Fibroblast of peridontal ligament (primary cell): ENCODE data around the gene ASCL2.
"Not testable (repeated sequence)": the region's sequence is repeated elsewhere in the genome, so short reads cannot be mapped to it uniquely, and the experiment has no call there.

Source experiments
- DNase-seq: peaks from one replicate; pipeline ENCODE4 v3.0.0-alpha.2; 2010; ENCODE audit errors: extremely low read depth

ASCL2 gene

GRCh38 chr11:2298131-2298794 lies 27.9 kb upstream of the ASCL2 start:
- DNase-seq = no peak

DNA sequence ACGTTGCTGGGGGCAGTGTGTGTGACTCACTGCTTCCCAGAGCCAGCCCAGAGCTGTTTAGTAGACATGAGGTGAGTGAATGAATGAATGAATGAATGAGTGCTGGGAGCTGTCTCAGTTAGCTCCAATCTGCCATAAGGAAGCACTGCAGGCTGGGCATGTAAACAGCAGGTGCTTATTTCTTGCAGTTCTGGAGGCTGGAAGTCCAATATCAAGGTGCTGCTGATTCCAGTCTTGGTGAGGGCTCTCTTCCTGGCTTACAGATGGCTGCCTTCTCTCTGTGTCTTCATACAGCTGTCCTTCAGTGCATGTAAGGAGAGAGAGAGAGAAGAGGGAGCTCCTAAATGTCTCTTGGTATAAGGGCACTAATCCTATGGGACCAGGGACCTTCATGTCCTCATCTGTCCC lies 27.2 kb upstream of the ASCL2 start:
- DNase-seq = no peak

DNA sequence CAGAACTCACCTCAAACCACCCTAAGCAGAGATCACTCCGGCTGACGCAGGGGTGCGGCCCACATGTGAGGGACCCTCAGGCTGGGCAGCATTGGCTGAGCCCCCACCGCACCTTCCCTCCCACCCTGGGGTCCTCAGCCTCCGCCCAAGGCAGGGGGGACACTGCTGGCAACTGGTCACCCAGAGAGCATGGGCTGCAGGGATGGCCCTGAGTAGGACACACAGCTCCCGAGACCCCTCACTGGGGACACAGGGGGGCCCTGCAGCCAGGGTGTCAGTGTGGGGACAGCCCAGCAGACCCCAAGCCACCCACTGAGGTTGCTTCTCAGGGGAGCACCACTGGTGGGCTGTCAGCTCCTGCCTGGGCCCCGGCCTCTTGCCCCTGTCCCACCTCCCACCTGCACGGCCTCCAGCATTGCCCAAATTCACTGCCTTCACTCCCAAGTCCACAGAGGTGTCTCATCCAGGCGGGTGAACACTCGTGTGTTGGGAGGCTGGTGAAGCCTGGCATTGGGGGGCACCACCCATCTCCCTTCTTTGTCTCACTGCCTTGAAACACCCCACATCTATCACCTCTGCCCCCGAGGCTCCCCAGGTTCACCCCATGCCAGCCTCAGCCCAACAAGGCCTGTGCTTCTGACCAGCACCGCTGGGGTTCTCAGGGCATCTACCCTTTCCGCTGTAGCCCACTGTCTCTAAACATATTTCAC lies 26.7 kb upstream of the ASCL2 start:
- DNase-seq = no peak

GRCh38 chr11:2295971-2296912 lies 25.9 kb upstream of the ASCL2 start:
- DNase-seq = no peak

DNA sequence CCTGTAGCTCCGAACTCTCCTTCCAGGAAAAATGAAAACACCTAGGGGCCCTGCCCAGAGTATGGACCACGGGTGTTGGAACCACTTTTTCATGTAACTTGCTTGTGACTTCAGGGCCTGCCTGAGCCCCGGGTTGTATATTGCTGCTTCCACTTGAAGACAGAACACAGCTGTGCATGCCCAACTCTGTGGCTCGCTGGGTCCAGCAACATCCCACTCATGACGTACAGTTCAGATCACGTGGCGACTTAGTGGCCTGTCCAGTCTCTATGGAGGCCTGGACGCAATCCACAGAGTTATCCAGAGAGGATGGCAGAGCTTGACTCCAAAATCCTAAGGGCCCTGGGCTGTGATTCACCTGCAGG lies 24.5 kb upstream of the ASCL2 start:
- DNase-seq = no peak

GRCh38 chr11:2293984-2294925 lies 23.9 kb upstream of the ASCL2 start:
- no peak for DNase-seq

GRCh38 chr11:2293531-2293971 lies 23.2 kb upstream of the ASCL2 start:
- DNase-seq = no peak

GRCh38 chr11:2290351-2290841 lies 20.0 kb upstream of the ASCL2 start:
- no peak for DNase-seq

- DNase-seq = no peak
Measured at GRCh38 chr11:2289859-2290258, 19.5 kb upstream of the ASCL2 start.

GRCh38 chr11:2289350-2289749 lies 19.0 kb upstream of the ASCL2 start:
- DNase-seq = no peak

GRCh38 chr11:2287091-2287490 lies 16.7 kb upstream of the ASCL2 start:
- no peak for DNase-seq

- DNase-seq = not testable (repeated sequence)
Measured at GRCh38 chr11:2286350-2286749, 16.0 kb upstream of the ASCL2 start.

DNA sequence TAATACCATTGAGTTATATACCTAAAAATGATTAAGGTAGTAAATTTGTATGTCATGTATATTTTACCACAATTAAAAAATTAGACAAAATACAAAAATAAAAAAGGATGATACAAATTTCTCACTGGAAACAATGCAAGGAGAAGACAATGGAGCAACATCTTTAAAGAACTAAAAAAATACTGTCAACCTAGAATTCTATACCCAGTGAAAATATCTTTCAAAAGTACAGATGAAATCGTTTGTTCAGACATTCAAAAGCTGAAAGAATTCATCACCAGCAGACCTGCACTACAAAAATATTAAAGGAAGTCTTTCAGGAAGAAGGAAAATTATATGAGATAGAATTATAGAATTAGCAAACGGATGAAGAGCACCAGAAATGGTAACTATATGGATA lies 9.8 kb upstream of the ASCL2 start:
- DNase-seq = no peak

- DNase-seq = no peak
Measured at GRCh38 chr11:2277933-2278523, 7.6 kb upstream of the ASCL2 start.

DNA sequence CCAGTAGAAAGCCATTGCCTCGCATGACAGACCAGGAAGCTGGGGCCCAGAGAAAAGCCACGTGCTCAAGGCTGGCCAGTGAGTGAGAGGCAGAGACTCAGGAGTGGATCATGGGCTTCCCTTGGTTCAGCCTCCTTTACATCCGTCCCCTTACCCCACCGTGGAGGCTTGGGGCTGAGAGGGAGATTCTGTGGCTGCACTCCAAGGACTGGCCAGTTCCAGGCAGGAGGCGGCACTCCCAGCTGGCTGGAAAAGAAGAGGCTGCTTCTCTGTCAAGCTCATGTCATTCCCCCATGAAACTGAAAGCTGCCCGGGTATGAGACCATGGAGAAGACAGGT lies 6.6 kb upstream of the ASCL2 start:
- no peak for DNase-seq

GRCh38 chr11:2276280-2277007 lies 6.1 kb upstream of the ASCL2 start:
- no peak for DNase-seq

DNA sequence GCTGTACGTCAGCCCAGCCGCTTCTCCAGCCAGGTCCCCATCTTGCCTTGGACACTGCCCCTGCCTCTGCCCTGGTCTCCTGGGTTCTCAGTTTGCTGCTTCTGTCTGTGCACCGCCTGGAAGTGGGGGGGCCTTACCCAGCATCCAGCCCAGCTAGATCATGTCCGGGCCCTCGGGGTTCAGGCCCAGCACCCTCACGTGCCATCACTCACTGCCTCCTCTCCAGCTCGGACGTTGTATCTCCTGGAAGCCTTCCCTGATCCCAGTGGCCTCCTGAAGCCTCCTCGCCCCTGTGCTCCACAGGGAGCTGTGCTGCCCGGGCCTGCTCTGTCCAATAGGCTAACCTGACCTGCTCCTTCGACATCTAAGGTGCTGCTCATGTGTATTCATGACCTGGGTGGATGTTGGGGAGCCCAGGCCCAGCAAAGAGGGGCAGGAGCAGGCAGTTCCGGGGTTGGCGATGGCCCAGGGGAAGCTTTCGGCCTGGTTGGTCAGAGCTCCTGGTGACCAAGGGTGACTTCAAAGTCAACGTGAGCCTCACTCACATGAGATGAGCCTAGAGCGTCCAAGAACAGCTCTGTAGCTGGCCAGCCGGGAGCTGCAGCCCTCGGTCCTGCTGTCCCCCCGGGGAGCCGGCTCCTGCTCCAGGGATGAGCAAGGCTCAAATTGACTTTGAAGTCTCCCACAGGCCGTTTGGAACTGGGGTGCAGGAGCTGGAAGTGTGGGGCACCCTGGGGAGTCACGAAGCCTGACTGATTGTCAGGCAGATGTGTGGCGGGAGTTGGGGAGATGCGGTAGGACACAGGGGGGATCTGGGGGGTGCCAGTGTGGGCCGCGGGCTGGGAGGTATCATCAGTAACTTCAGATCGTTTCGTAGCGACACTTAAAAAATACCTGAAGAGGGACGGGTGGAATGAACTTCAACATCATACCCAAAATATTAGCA lies 5.2 kb upstream of the ASCL2 start:
- DNase-seq = no peak

- DNase-seq = no peak
Measured at GRCh38 chr11:2273771-2274170, 3.4 kb upstream of the ASCL2 start.

GRCh38 chr11:2273311-2273710 lies 2.9 kb upstream of the ASCL2 start:
- DNase-seq = no peak
